ENCODE data around the gene RNASEH1.

- no peak for TF ChIP-seq EED (CRISPR knock-in tag; IDR thresholded peaks at IDR 0.05)
- TF ChIP-seq MAFF (IDR thresholded peaks at IDR 0.05; ENCODE audit: low read depth, low read length): no peak
- TF ChIP-seq CTCF (CRISPR knock-in tag; IDR thresholded peaks at IDR 0.05): no peak
- TF ChIP-seq CEBPB (IDR thresholded peaks at IDR 0.05; ENCODE audit: borderline replicate concordance, low read depth, low read length): no peak
- no peak for TF ChIP-seq TBP (CRISPR knock-in tag; IDR thresholded peaks at IDR 0.05)
- no peak for TF ChIP-seq FOXK2 (IDR thresholded peaks at IDR 0.05)
- TF ChIP-seq IKZF1 (IDR thresholded peaks at IDR 0.05): no peak
- no peak for TF ChIP-seq ARNT (IDR thresholded peaks at IDR 0.05)
Observed at GRCh38 chr2:3594493-3595281, 36.6 kb upstream of the RNASEH1 start, which contains the start of gene COLEC11.

All from HepG2 (cell line).